PFSK-1 (cell line): Measurements from ENCODE around the gene DLST.

ENCODE experiments used
- FOXP2 ChIP-seq: optimal IDR thresholded peaks from 2 replicates; pipeline ENCODE3; 2011; ENCODE audit warnings: borderline replicate concordance, control low read depth, inconsistent platforms; ENCODE audit not compliant: insufficient read depth; ENCODE audit errors: extremely low read length, extremely low read depth
- POLR2AphosphoS5 ChIP-seq: IDR thresholded peaks from 2 replicates; pipeline ENCODE4 v1.6.1; 2012; ENCODE audit warnings: low read depth, mild to moderate bottlenecking, control low read depth, low read length, moderate library complexity
- SIN3A ChIP-seq: IDR thresholded peaks from 2 replicates; pipeline ENCODE4 v1.6.1; 2012; ENCODE audit warnings: mild to moderate bottlenecking, low read length, moderate library complexity, borderline replicate concordance; ENCODE audit not compliant: insufficient read depth
- TAF1 ChIP-seq: IDR thresholded peaks from 2 replicates; pipeline ENCODE4 v1.6.1; 2012; ENCODE audit warnings: low read length, control low read depth, borderline replicate concordance; ENCODE audit not compliant: insufficient read depth
- TF ChIP-seq, protein P1 (sequence below), 2 experiments: IDR thresholded peaks; 2 replicates each; pipeline versions ENCODE4 v1.6.1 to v1.8.0; 2011 to 2012; ENCODE audit warnings: low read depth in 2 of 2, low read length in 2 of 2, control low read depth in 1 of 2, inconsistent platforms in 1 of 2, mild to moderate bottlenecking in 1 of 2, moderate library complexity in 1 of 2; ENCODE audit not compliant: insufficient read depth in 1 of 2

DNA sequence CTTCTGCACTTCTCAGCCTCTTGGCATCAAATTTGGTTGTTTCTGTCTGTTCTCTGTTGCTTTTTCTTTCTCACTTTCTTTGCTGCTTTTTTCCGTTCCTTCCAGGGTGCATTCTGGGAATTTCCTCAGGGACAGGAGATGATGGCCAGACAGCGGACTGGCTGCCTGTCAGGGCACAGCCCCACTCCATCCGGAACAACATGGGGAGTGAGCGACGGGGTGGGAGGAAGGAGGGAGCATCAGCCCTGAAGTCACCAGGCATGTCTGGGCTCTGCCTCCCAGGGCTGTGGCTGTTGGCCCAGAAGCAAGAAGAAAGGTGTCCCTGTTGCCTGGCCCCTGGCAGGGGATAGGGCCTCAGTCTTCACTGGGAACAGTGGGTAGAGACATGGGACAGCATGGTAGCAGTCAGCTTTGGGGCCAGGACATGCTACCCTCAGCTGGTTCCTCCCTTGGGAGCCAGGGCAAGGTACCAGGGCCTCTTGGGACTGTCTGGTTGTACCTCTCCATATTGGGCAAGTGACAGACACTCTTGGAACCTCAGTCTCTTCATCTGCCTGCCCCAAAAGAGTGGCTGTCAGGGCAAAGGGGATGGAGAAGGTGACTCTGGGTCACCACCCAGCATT lies 65.1 kb downstream of the DLST start:
- TF ChIP-seq, protein P1, sequence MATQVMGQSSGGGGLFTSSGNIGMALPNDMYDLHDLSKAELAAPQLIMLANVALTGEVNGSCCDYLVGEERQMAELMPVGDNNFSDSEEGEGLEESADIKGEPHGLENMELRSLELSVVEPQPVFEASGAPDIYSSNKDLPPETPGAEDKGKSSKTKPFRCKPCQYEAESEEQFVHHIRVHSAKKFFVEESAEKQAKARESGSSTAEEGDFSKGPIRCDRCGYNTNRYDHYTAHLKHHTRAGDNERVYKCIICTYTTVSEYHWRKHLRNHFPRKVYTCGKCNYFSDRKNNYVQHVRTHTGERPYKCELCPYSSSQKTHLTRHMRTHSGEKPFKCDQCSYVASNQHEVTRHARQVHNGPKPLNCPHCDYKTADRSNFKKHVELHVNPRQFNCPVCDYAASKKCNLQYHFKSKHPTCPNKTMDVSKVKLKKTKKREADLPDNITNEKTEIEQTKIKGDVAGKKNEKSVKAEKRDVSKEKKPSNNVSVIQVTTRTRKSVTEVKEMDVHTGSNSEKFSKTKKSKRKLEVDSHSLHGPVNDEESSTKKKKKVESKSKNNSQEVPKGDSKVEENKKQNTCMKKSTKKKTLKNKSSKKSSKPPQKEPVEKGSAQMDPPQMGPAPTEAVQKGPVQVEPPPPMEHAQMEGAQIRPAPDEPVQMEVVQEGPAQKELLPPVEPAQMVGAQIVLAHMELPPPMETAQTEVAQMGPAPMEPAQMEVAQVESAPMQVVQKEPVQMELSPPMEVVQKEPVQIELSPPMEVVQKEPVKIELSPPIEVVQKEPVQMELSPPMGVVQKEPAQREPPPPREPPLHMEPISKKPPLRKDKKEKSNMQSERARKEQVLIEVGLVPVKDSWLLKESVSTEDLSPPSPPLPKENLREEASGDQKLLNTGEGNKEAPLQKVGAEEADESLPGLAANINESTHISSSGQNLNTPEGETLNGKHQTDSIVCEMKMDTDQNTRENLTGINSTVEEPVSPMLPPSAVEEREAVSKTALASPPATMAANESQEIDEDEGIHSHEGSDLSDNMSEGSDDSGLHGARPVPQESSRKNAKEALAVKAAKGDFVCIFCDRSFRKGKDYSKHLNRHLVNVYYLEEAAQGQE (IDR thresholded peaks at IDR 0.05; ENCODE audit: insufficient read depth in 1 of 2, low read depth in 2 of 2, low read length in 2 of 2), result no peak
- TF ChIP-seq TAF1 (no peak), POLR2AphosphoS5 (no peak), SIN3A (no peak), FOXP2 (no peak)
